ENCODE measurements around the gene MRPL4. TPM values are rescaled to one million over a fixed set of nuclear protein-coding genes. Genes with fewer than 3 reads are reported as not detected.
A peak's percentile ranks its signal among the peaks of the same experiment; 100 is the strongest.

The MRPL4 gene
- total and polyA plus RNA-seq, 12 donors: 33.4 to 123 (median 64.1) TPM

GRCh38 chr19:10291554-10292205 lies 39.7 kb downstream of the MRPL4 start:
- Histone ChIP-seq H3K9me3 (replicated peaks in 1 of 3) (no peaks in the 10 kb centered on the region), H3K27me3 (peaks cover 80% of the 10 kb centered on the region), H3K27ac (no peak overlapping the region), H3K4me1 (replicated peaks in 1 of 2) (peaks cover 31 to 65% of the 10 kb centered on the region in 2 donors), H3K4me3 (peak overlapping the region in 1 of 4 donors; percentile 39), H3K36me3 (replicated peaks in 1 of 2) (no peaks in the 10 kb centered on the region)
- no peak for DNase-seq
- TF ChIP-seq POLR2A (IDR thresholded peaks at IDR 0.05) (no peak), CTCF (IDR thresholded peaks at IDR 0.05) (no peak)
- 2 to 4% (median 3%) methylated on average over 18 to 49 of the region's 49 CpGs for WGBS, 4 donors
- intact Hi-C loops (cut with DNase I): no loop called here

- Histone ChIP-seq H3K27ac (no peak overlapping the region), H3K27me3 (peaks cover 83% of the 10 kb centered on the region), H3K9me3 (replicated peaks in 1 of 3) (no peaks in the 10 kb centered on the region), H3K36me3 (replicated peaks in 1 of 2) (no peaks in the 10 kb centered on the region), H3K4me3 (peak overlapping the region in 1 of 4 donors; percentile 39), H3K4me1 (replicated peaks in 1 of 2) (peaks cover 25 to 59% of the 10 kb centered on the region in 2 donors)
- DNase-seq: peak; percentile 56 to 82 (median 73)
- intact Hi-C loops (cut with DNase I): no loop called here
- TF ChIP-seq CTCF (IDR thresholded peaks at IDR 0.05) (no peak), POLR2A (IDR thresholded peaks at IDR 0.05) (no peak)
- WGBS, 4 donors: 0 to 2% (median 1%) methylated on average over 25 to 45 of the region's 45 CpGs
These were observed 40.3 kb downstream of the MRPL4 start for GRCh38 chr19:10292206-10292788.

DNA sequence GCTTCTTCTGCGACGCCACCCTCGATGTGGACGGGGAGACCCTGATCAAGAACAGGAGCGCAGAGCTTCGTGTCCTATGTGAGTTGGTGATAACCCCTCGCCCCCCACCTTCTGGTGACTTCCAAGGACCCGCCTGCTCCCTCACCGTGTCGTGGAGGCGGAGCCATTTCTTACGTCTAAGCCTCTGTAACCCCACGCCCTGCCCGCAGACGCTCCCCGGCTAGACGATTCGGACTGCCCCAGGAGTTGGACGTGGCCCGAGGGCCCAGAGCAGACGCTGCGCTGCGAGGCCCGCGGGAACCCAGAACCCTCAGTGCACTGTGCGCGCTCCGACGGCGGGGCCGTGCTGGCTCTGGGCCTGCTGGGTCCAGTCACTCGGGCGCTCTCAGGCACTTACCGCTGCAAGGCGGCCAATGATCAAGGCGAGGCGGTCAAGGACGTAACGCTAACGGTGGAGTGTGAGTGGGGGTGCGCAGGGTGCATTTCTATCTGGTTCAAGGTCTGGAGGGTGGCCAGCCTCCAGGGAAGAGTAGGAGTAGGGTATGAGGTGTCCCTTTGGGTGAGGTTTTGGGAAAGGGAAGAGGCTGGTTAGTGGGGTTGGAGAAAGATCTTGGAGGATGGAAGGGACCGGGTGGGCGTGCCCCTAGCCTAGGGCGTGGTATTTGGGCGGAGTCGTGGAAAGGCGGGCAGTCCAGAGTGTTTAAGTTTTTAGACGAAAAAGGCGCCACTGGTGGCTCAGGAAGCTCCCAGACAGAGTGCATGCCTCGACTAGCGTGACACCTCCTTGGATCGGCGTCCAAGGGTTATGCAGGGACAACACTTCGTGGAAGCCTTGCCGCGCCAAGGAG lies 41.0 kb downstream of the MRPL4 start:
- peaks cover 77% of the 10 kb centered on the region for H3K27me3 ChIP-seq
- TF ChIP-seq CTCF (IDR thresholded peaks at IDR 0.05) (no peak), POLR2A (IDR thresholded peaks at IDR 0.05) (no peak)
- H3K4me3 ChIP-seq: peak overlapping the region in 1 of 4 donors; percentile 39
- H3K9me3 ChIP-seq (replicated peaks in 1 of 3): no peaks in the 10 kb centered on the region
- DNase-seq: no peak
- WGBS, 4 donors: 11 to 23% (median 18%) methylated on average over 37 to 56 of the region's 56 CpGs
- intact Hi-C loops (cut with DNase I): no loop called here
- H3K27ac ChIP-seq: no peak overlapping the region
- peaks cover 24 to 55% of the 10 kb centered on the region in 2 donors for H3K4me1 ChIP-seq (replicated peaks in 1 of 2)
- H3K36me3 ChIP-seq (replicated peaks in 1 of 2): no peaks in the 10 kb centered on the region
